SH-SY5Y (cell line): ENCODE data around the gene PFKFB4.

Experiments
- GATA2 ChIP-seq: IDR thresholded peaks from 2 replicates; pipeline ENCODE4 v1.6.1; 2011; ENCODE audit warnings: mild to moderate bottlenecking, low read depth, low read length
- GATA3 ChIP-seq: IDR thresholded peaks from 2 replicates; pipeline ENCODE4 v1.6.1; 2011; ENCODE audit warnings: low read depth, mild to moderate bottlenecking, low read length, moderate library complexity

- TF ChIP-seq GATA3 = no peak
- TF ChIP-seq GATA2 = no peak
These were observed 82.0 kb downstream of the PFKFB4 start for GRCh38 chr3:48474619-48475018.
